Left renal pelvis (tissue), 4 donors: ENCODE data around the gene COQ8A. TPM values are rescaled to one million over a fixed set of nuclear protein-coding genes. Genes with fewer than 3 reads are reported as not detected.
"Not testable (repeated sequence)": the region's sequence is repeated elsewhere in the genome, so short reads cannot be mapped to it uniquely, and the experiment has no call there.

Experiments
- DNase-seq, 4 donors: peaks; one replicate each; pipeline ENCODE4 v3.0.0-alpha.2; 2013; ENCODE audit warnings: low read depth in 4 of 4, low spot score in 3 of 4
- polyA plus RNA-seq, 4 donors: library from polyadenylated mRNA; unstranded; fragments of 120-200 nt; gene quantifications; one replicate each; pipeline ENCODE4 v1.2.1, GENCODE V29; 2013; ENCODE audit not compliant: insufficient read length in 4 of 4

Gene COQ8A
- polyA plus RNA-seq, 4 donors, result 17.9 to 34.6 (median 27.3) TPM

DNA sequence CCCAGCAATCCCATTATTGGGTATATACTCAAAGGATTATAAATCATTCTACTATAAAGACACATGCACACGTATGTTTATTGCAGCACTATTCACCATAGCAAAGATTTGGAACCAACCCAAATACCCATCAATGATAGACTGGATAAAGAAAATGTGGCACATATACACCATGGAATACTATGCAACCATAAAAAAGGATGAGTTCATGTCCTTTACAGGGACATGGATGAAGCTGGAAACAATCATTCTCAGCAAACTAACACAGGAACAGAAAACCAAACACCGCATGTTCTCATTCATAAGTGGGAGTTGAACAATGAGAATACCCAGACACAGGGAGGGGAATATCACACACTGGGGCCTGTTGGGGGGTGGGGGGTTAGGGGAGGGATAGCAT is 59.5 kb downstream of the COQ8A start:
- not testable (repeated sequence) for DNase-seq

DNA sequence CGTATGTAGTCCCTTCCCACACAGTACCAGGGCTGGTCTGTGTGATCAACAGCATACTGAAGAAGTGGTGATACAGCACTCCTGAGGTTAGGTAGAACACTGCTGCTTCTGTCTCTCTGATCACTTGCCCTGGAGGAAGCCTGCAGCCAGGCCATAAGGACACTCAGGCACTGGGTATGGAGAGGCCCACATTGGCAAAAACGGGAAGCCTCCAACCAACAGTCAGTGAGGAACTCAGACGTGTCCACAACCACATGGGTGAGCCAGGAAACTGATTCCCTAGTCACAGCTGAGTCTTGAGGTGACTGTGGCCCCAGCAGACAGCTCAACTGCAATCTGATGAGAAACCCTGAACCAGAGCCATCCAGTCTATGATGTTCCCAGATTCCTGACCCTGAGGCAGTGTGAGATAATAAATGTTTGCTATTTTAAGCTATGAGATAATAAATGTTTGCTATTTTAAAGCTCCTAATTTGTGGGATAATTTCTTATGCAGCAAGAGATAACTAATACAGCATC is 62.5 kb downstream of the COQ8A start:
- DNase-seq, result no peak

GRCh38 chr1:227003165-227003564 is 63.1 kb downstream of the COQ8A start:
- no peak for DNase-seq

DNA sequence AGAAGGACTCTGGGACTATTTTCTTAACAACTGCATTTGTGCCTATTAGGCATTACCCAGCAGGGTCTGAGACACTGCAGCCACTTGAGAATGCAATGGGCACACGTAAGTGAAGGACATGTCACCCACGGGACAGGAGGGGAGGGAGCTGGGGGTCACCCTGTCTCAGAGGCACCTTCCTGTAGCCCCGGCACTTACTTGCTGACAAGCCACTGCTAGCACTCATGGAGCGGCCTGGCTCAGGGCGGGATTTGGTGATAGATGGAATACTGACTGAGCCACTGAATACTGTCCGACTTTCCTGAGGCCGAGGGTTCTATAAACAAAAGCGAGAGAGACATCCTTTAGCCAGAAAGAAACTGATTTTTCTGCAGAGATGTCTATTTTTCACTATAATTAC is 64.7 kb downstream of the COQ8A start:
- DNase-seq, result no peak

DNA sequence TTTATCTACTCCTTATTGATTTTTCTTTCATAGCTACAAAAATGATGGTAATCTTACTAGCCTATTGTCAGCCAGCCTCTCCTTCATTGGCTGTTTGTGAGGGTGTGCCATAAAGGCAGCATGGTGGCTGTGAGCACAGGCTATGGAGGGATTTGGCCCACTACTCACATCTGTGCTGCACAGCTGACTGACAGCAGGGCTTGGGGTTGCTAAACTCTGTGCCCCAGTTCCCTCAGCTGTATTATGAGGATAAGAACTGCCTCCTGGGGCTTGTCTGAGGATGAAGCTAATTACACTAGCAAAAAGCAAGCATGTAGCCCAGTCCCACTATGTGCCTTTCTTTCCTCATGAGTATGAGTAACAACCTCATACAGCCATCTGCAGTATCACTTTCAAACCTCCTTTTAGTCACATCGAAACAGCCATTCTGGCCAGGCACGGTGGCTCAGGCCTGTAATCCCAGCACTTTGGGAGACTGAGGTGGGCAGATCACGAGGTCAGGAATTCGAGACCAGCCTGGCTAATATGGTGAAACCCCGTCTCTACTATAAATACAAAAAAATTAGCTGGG is 66.2 kb downstream of the COQ8A start:
- DNase-seq, result no peak

GRCh38 chr1:227009937-227010336 is 69.8 kb downstream of the COQ8A start:
- no peak for DNase-seq

DNA sequence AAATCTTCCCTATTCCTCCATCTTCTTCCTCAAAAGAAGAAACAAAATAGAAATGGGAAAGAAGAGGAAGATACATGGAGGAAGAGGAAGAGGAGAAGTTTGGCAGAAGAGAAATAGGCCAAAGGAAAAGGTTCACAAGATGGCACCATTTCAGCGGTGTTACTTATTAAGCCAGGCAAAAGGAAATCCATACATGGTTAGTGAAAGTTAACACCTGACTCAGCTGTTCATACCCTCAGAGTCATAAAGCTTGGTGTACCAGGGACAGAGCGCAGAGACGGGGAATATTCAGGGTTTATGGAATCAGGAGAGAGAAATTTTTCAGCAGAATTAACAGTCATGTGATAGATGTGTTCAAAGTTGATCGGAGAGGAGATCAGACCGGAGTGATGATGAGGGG is 70.6 kb downstream of the COQ8A start:
- no peak for DNase-seq

DNA sequence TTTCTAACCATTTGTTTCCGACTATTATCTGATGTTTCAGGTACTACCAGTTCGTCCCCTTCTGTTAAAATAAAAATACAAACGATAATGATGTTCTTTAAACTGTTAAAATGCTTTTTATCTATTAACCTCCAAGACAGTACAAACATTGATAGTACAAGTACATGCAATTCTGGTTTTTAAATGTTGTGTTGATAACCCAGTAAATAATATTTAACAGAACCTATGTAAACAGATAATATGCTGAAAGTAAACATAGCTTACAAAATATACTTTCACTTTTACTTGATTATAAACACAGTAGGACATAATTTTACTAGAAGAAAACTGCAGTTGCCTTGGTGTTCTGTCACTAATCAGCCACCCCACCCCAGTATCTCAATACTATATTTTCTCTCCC is 76.9 kb downstream of the COQ8A start:
- no peak for DNase-seq

DNA sequence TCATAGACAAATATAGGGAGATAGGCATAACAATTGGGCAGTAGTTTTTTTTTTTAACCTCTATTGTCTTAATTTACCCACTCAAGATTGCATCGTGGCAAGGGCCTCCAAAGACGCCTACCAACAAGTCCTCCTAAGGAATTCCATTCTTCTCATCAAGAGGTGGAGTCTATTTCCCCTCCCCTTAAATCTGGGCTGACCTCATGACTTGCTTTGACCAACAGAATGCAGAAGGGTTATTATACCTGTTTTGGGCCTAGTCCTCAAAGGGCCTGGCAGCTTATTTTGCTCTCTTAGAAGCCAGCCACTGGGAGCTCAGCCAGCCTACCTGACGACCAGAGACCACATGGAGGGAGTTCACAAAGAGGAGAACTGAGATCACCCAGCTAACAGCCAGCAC is 92.3 kb downstream of the COQ8A start:
- no peak for DNase-seq

GRCh38 chr1:227033880-227034279 is 93.8 kb downstream of the COQ8A start:
- DNase-seq, result no peak

DNA sequence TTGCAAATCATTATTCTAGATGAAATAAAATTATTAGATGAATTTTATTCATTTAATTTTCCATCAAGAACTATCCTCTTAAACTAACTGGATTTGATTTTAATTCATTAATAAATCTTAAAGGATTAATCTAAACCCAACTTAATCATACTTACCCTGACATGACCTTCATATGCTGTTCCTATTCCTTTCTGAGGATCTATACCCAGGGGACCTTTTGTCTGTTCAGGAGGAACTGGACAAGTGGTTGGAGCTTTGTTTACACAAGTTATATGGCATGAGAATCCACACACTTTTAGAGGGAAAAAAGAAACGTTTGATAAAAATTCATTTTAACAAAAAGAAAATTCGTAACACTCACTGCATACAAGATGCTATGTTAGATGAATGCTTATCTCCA is 95.2 kb downstream of the COQ8A start:
- no peak for DNase-seq

GRCh38 chr1:227037121-227037520 is 97.0 kb downstream of the COQ8A start:
- DNase-seq, result no peak

Other genes with a start within 250 kb of the COQ8A start
- gene ITPKB, start 201.0 kb upstream of the COQ8A start, polyA plus RNA-seq, result 10 to 100 TPM; 22.5 to 26.3 (median 23.4) TPM
- gene PSEN2, start 69.7 kb upstream of the COQ8A start, polyA plus RNA-seq, result 10 to 100 TPM in 3 of 4 donors, 1 to 10 TPM in 1; 8.9 to 20.3 (median 17.3) TPM